NT2/D1 (cell line): Measurements from ENCODE around the gene CASR.

Source experiments
- DNase-seq: peaks from one replicate; pipeline ENCODE4 v3.0.0-alpha.2; 2011; ENCODE audit warnings: low read depth, low spot score
- H3K27me3 ChIP-seq: 2 replicates; pipeline ENCODE4 v1.6.0; 2011; ENCODE audit warnings: mild to moderate bottlenecking; ENCODE audit not compliant: insufficient read length, insufficient read depth
- H3K36me3 ChIP-seq: 2 replicates; pipeline ENCODE4 v1.6.1; 2011; ENCODE audit warnings: mild to moderate bottlenecking, low read length, mixed read lengths; ENCODE audit not compliant: insufficient read depth, insufficient read length
- H3K4me1 ChIP-seq: 2 replicates; pipeline ENCODE4 v1.5.1; 2011; ENCODE audit not compliant: insufficient read depth, insufficient read length
- H3K4me3 ChIP-seq: 2 replicates; pipeline ENCODE4 v1.5.1; 2011; ENCODE audit warnings: low read depth; ENCODE audit not compliant: insufficient read length
- H3K9ac ChIP-seq: 2 replicates; pipeline ENCODE4 v1.6.0; 2011; ENCODE audit warnings: low read depth; ENCODE audit not compliant: insufficient read length
- H3K9me3 ChIP-seq: 2 replicates; pipeline ENCODE4 v1.5.1; 2011; ENCODE audit warnings: mild to moderate bottlenecking, low read length; ENCODE audit not compliant: insufficient read depth
- SUZ12 ChIP-seq: IDR thresholded peaks from 2 replicates; pipeline ENCODE4 v1.6.1; 2011; ENCODE audit not compliant: insufficient read length, insufficient read depth; ENCODE audit errors: extremely low read depth
- YY1 ChIP-seq: IDR thresholded peaks from 2 replicates; pipeline ENCODE4 v1.6.1; 2011; ENCODE audit not compliant: insufficient read length, insufficient read depth
- ZNF274 ChIP-seq: IDR thresholded peaks from 2 replicates; pipeline ENCODE4 v1.6.1; 2011; ENCODE audit warnings: mild to moderate bottlenecking, low read depth, low read length

The CASR gene

DNA sequence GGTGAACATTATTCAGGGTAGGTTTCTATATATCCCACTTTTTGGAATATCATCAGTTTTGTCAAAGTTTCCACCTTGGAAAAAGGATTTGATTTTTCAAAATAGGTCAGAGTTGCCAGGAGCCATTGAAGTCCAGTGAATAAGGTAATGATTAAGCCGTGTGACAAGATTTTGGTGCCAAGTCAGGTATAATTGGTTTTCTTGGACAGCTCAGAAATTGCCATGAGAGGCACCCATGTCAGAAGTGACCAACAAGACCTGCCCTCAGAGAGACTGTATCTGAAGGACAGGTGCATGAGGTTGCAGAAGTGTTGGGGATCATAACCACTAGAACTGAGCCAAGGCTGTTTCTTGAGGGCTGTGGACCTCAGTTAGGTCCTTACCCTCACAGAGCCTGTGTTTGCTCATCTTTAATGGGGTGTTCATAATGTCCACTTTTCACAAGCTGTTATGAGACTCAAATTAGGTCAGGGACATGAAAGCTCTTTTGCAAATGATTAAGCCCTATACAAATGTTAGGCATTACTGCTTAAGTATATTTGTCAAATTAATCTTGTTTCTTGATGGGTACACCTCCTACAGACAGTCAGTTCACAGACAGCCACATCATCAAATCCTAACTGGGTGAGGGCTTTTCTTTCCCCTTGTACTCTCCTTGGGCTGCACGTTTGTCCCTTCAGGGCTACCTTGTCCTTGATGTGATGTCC lies 32.3 kb downstream of the CASR start:
- DNase-seq: no peak
- no peak overlapping the region for H3K9ac ChIP-seq
- no peaks in the 10 kb centered on the region for H3K36me3 ChIP-seq
- no peak overlapping the region for H3K4me3 ChIP-seq
- no peak for TF ChIP-seq SUZ12
- no peak for TF ChIP-seq ZNF274
- TF ChIP-seq YY1: no peak
- H3K9me3 ChIP-seq: no peaks in the 10 kb centered on the region
- H3K4me1 ChIP-seq: no peaks in the 10 kb centered on the region
- no peaks in the 10 kb centered on the region for H3K27me3 ChIP-seq

DNA sequence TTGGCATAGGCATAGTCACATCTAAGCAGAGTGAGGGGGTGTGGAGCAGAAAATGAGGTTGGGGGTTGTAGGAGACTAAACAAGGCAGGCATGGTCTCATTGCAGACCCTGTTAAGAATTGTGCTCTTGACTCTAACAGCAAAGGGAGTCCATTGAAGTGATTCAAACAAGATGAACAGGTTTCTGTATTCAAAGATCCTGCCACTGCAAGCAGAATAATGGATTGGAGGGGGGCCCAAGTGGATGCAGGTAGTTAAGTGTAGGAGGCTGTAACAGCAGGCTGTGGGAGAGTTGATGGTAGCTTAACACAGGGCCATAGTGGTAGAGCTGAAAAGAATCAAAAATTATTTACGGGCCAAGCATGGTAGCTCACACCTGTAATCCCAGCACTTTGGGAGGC lies 34.4 kb downstream of the CASR start:
- no peak for DNase-seq
- TF ChIP-seq YY1: no peak
- no peak for TF ChIP-seq ZNF274

DNA sequence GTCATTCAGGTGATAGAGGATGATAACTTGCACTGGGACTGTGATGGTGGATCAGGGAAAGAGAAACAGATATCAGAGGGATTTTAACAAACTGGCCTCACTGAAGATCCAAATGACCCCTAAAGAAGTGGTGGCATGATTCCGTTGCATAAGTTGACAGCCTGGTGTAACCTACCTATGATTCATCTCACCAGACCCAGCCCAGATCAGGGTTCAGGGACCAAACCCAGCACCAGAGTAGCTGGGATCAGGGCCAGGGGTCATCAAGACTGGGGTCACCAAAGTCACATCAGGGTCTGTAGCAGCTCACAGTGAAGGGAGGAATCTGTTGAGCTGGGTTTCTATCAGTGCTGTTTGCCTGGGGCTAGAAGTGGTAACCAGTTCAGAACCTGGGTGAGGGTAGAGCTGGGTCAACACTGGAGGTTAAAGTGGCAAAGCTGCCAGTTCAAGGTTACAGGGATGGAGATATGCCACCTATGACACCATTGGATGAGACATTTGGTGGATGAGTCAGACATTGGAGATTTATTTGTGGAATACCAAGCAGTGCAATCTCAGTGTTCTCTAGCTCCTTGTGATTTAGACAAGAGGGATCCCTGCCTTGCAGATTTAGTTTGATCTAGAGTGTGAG lies 35.9 kb downstream of the CASR start:
- TF ChIP-seq YY1 (no peak), ZNF274 (no peak), SUZ12 (no peak)
- no peak overlapping the region for H3K9ac ChIP-seq
- no peak for DNase-seq

More for the DNA sequence above, 34.4 kb downstream of the CASR start:
- H3K9me3 ChIP-seq: no peaks in the 10 kb centered on the region
- H3K4me3 ChIP-seq: no peak overlapping the region
- no peaks in the 10 kb centered on the region for H3K36me3 ChIP-seq
- H3K9ac ChIP-seq: no peak overlapping the region
- no peaks in the 10 kb centered on the region for H3K27me3 ChIP-seq
- H3K4me1 ChIP-seq: no peaks in the 10 kb centered on the region

DNA sequence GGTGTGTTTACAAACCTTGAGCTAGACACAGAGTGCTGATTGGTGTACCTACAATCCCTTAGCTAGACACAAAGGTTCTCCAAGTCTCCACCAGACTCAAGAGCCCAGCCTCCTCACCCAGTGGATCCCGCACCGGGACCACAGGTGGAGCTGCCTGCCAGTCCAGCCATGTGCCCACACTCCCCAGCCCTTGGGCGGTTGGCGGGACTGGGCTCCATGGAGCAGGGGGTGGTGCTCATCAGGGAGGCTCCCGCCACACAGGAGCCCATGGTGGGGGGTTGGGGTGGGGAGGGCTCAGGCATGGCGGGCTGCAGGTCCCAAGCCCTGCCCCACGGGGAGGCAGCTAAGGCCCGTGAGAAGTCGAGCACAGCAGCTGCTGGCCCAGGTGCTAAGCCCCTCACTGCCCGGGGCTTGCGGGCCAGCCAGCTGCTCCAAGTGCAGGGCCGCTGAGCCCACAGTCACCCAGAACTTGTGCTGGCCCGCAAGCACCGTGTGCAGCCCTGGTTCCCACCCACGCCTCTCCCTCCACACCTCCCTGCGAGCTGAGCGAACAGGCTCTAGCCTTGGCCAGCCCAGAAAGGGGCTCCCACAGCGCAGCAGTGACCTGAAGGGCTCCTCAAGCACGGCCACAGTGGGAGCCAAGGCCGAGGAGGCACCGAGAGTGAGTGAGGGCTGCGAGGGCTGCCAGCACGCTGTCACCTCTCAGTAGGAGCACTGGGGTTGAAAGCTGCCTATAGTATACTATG lies 43.7 kb downstream of the CASR start:
- DNase-seq: no peak
- TF ChIP-seq SUZ12: no peak
- TF ChIP-seq YY1: no peak
- no peak for TF ChIP-seq ZNF274
- Histone ChIP-seq H3K4me1 (no peaks in the 10 kb centered on the region), H3K27me3 (no peaks in the 10 kb centered on the region), H3K9me3 (peaks cover 9% of the 10 kb centered on the region; the same call in 1 of the 2 replicates), H3K36me3 (no peaks in the 10 kb centered on the region), H3K9ac (no peak overlapping the region), H3K4me3 (no peak overlapping the region)

More for the DNA sequence above, 35.9 kb downstream of the CASR start:
- H3K9me3 ChIP-seq: peaks cover 9% of the 10 kb centered on the region; the same call in 1 of the 2 replicates
- H3K27me3 ChIP-seq: no peaks in the 10 kb centered on the region
- H3K36me3 ChIP-seq: no peaks in the 10 kb centered on the region
- no peaks in the 10 kb centered on the region for H3K4me1 ChIP-seq
- no peak overlapping the region for H3K4me3 ChIP-seq

DNA sequence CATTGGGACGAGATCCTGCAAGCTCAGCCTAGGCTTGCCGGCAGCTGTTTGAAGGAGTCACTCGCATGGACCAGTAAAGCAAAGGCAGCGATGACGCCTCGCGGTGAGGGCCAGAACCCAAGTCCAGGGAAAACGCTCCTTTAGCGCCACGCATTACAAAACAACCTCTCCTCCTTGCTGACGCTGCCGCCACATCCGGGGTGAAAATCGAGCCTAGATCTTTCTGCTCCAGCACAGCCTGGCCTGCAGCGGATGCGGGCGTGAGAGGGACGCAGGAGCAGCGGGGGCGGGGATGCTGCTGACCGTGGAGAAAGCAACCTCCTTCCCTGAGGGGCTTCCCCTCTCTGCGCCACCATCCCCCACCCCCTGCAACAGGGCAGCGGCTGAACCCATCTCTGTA lies 46.7 kb downstream of the CASR start:
- TF ChIP-seq SUZ12 (no peak), YY1 (no peak), ZNF274 (no peak)
- no peaks in the 10 kb centered on the region for H3K36me3 ChIP-seq
- no peaks in the 10 kb centered on the region for H3K4me1 ChIP-seq
- H3K9ac ChIP-seq: no peak overlapping the region
- H3K4me3 ChIP-seq: no peak overlapping the region
- no peak for DNase-seq
- H3K27me3 ChIP-seq: no peaks in the 10 kb centered on the region
- H3K9me3 ChIP-seq: no peaks in the 10 kb centered on the region; the same call in 1 of the 2 replicates

DNA sequence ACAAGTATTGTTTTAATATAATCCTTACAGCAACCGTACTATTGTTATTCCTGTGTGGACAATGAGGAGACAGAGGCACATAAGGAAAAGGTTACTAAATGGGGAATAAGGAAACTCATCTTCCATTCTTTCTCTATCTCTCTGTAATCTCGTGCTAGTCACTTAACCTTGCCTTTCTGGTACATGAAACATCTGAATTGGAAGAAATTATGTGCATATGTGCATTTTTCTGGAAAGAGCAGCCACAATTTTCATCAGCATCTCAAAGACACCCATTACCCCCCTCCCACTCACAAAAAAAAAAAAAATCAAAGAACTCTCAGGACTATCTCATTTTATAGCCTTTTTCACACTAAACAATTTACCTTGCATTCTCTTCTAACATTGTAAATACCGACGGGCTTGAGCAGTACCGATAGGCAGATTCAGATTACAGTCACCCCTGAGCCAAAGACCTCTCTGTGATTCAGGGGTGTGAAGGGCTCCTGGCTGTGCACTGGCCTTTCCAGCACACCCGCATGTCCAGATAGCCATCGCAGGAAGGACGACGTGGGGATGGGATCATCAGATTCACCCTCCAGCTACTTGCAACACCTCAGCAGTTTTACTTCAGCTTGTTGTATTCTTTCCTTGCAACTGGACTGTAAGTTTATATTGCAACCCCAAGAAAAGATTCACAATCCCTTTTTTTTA lies 48.1 kb downstream of the CASR start:
- Histone ChIP-seq H3K27me3 (no peaks in the 10 kb centered on the region), H3K9ac (no peak overlapping the region), H3K4me1 (no peaks in the 10 kb centered on the region), H3K4me3 (no peak overlapping the region), H3K9me3 (no peaks in the 10 kb centered on the region; the same call in 1 of the 2 replicates), H3K36me3 (no peaks in the 10 kb centered on the region)
- DNase-seq: no peak
- TF ChIP-seq ZNF274: no peak
- no peak for TF ChIP-seq SUZ12
- TF ChIP-seq YY1: no peak
